ENCODE results near the gene RERE.
"Not testable (repeated sequence)": the region's sequence is repeated elsewhere in the genome, so short reads cannot be mapped to it uniquely, and the experiment has no call there.

Gene RERE

DNA sequence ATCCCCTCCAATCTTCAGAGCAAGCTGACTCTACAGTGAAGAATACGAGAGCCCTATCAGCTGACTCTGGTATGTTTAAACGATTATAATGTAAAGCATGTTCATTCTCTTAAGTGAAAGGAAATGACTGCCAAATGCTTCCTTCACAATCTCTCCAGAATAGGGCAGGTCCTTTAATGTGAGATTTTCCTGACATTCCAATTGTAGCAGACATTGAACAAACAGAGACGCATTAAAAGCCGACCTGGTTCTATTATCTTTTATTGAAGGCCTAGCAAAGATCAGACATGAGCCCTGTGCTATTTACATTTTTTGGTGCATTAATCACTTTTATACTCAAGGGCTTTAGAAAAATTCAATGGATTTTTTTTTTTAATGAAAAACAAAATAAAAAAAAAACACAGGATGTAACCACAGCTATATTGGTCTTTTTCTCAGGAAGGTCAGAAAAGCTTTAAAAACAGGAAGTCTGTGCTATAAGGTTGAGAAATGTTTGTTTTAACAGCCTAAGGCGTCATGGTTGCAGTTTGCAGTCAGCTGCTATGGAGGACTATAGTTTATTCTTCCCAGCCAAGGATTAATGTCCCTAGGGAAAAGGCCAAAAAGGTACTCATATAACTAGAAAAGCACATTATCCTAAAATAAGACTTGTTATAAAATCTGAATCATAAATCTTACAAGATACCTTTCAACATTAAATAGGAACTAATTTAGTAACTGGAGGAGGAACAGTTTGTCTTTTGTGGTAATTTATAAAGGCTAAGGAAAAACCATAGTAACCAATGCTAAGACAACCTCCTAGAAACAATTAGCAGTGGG, 104.8 kb downstream of the RERE start:
- no peak for DNase-seq

DNA sequence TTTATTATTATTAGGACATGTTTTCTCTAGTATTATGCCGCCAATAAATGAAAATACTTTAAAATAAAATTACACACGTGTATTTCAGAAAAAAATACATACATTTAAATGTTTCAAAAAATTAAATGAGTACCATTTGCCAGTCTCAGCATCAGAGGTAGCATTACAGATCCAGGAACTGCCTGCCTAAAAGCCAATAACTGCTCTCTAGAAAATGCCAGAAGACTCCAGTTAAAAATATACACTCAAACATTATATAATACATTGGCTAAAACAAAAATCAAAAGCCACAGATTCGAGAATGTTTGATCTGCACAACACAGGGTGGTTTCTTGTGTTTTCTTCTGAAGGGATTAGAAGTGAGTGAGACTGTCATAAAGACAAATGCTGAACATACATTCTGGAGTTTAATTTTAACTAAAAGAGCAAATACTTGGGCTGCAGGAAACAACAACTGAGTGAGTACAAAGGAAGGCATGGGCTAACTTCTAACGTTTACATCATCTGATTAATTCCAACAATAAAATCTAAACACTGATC, 105.5 kb downstream of the RERE start:
- DNase-seq, result no peak

DNA sequence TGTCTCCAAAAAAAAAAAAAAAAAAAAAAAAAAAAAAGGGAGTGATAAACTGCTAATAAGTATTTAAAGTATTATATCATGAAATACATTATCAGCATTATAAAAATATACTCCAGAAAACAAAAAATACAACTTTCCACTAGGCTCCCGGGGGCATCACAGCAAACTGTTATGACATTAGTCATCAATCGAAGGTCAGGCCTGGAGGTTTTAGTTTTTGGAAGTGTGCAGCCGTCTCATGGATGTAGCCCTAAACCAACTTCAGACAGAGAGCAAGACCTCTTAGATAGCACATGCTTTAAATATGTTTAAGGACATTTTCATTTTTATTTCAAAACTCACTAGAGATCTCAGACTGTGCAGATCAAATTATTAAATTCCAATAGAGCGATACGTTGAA, 106.3 kb downstream of the RERE start:
- no peak for DNase-seq

DNA sequence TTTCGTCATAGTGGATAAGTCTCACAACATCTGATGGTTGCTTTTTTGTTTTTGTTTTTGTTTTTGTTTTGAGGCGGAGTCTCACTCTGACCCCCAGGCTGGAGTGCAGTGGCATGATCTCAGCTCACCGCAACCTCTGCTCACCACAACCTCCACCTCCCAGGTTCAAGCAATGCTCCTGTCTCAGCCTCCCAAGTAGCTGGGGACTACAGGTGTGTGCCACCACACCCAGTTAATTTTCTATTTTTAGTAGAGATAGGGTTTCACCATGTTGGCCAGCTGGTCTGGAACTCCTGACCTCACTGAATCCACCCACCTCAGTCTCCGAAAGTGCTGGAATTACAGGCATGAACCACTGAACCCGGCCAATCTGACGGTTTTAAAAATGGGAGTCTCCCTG, 109.2 kb downstream of the RERE start:
- DNase-seq, result no peak

- no peak for DNase-seq
Measured at GRCh38 chr1:8706995-8707396, 110.4 kb downstream of the RERE start.

DNA sequence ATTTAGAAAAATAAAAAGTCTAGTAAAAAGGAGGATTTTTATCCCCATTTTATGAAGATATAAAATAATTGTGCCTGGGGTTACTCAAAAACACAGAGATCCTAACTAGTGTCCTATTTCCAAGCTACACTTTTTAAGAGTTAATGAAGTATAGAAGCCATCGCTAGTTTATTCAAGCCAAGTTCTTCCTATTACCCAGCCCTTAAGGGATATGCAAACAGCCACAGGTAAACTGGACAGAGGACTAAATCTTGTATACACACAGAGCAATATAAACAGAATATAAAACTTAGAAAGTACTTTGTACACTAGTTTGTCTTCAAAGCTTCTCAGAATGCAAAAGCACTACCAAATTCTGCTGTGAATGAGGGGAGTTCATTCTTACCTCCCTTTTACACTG, 111.1 kb downstream of the RERE start:
- no peak for DNase-seq

- DNase-seq, result no peak
Measured at GRCh38 chr1:8704866-8705506, 112.5 kb downstream of the RERE start.

- DNase-seq, result peak; percentile 80
Measured at GRCh38 chr1:8702850-8703810, 114.3 kb downstream of the RERE start.

DNA sequence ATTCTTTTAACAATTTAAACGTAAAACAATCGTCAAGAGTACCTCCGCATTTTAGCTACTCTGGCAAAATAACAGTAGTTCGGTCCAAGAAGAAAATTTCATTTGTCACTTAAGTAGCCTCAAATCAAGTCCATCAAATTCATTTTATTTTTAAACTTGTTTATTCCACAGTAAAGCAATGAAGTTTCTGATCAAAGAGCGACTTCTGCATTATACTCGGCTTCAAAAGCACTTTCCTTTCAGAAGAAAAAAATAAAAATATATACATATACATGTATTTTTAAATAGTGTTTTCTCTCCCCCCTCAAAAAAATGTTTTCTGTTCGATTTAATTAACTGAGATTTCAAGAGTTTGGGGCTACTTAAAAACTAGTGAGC, 115.0 kb downstream of the RERE start:
- no peak for DNase-seq

GRCh38 chr1:8701794-8702471, 115.5 kb downstream of the RERE start:
- DNase-seq, result no peak

- DNase-seq, result no peak
Measured at GRCh38 chr1:8699679-8700078, 117.8 kb downstream of the RERE start.

DNA sequence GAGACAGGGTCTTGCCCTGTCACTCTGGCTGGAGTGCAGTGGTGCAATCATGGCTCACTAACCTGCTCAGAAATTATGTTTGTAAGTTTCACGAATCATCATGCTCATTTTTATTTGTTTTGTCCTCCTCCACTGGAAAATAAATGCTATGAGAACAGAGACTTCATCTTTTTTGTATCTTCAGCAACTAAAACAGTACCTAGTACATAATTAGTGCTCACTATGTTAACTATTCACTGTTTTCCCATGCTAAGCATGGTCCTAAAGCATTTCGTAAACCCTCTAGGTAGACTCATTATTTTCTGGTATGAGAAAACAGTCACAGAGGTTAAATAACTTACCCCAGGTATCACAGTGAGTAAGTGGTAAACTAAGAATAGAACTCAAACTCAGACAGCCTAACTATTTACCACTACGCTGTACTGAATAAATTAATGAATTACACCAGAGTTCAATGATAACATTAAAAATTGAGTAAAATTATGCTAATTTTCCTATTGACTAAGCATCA, 118.4 kb downstream of the RERE start:
- no peak for DNase-seq

- no peak for DNase-seq
Measured at GRCh38 chr1:8698012-8698630, 119.3 kb downstream of the RERE start.

DNA sequence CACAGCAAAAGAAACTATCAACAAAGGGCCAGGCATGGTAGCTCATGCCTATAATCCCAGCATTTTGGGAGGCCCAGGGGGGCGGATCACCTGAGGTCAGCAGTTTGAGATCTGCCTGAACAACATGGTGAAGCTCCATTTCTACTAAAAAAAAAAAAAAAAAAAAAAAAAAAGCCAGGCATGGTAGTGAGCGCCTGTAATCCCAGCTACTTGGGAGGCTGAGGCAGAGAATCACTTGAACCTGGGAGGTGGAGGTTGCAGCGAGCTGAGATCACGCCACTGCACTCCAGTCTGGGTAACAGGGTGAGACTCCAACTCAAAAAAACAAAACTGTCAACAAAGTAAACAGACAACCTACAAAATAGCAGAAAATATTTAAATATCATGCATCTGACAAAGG, 122.0 kb downstream of the RERE start:
- DNase-seq, result not testable (repeated sequence)

- DNase-seq, result no peak
Measured at GRCh38 chr1:8693107-8693506, 124.3 kb downstream of the RERE start.

GRCh38 chr1:8691662-8692061, 125.8 kb downstream of the RERE start:
- no peak for DNase-seq

DNA sequence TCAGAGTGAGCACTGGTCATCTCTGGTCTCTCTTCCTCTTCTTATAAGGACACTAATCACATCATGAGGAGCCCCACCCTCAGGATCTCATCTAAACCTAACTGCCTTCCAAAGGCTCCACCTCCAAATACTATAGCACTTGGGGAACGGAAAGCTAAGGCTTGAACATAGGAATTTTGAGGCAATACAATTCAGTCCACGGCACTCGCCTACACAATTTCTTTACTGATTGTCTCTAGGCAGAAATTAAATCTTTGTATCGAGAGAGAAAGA, 127.3 kb downstream of the RERE start:
- DNase-seq, result no peak

DNA sequence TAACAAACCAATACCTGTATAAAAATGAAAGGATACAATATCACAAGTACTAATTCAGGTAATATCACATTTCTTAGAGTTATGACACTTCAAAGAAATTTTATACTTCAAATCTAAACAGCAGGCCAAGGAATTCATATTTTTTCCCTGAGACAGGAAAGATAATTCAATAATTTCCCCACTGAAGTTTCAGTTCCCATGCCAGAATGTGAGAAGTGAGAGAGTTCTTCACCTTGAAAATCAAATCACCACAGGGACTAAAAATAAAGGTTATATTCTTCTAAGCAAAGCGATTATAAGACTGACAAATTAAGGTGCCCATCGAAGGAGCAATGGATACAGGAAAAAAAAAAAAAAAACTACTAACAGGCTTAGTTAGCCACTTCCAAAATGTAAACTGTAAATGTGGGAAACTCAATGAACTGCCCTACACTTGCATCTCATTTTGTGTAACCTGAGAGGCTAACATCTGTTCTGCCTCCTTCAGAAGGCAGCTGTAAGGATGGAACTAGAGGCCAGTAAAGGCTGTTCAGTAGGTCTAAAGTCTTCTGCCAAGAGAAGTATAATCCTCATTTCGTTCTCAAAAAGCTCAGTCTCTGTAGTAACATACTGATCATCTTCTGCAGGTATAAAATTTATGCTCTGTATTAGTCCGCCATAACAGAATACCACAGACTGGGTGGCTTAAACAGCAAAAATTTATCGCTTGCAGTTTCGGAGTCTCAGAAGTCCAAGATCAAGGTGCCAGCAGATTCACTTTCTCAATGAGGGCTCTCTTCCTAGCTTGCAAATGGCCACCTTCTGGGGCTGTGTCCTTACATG, 127.8 kb downstream of the RERE start:
- no peak for DNase-seq

GRCh38 chr1:8687538-8687937, 129.9 kb downstream of the RERE start:
- DNase-seq, result no peak

GRCh38 chr1:8687039-8687438, 130.4 kb downstream of the RERE start:
- no peak for DNase-seq

DNA sequence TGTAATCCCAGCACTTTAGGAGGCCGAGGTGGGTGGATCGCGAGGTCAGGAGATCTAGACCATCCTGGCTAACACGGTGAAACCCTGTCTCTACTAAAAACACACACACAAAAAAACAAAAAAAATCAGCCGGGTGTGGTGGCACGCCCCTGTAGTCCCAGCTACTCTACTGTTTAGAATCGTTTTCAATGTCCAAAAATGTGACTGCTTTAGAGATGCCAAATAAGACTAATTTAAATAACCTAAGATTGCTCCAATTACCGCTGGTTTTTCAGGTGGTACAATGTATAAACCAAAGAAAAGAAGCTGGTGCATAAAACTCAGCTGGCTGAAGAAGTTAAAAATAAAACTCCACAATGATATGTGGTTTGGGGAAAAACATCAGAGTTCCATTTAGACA, 132.0 kb downstream of the RERE start:
- no peak for DNase-seq
